GM15510 (cell line): Measurements from ENCODE around the gene SALL4.

Experiments
- POLR2A ChIP-seq: IDR thresholded peaks from 3 replicates; pipeline ENCODE4 v1.6.1; 2011; ENCODE audit warnings: borderline replicate concordance; ENCODE audit not compliant: insufficient read length; ENCODE audit errors: extremely low read depth

Gene SALL4

GRCh38 chr20:51784299-51784698 is 18.0 kb downstream of the SALL4 start:
- TF ChIP-seq POLR2A: no peak

GRCh38 chr20:51775241-51775640 is 27.1 kb downstream of the SALL4 start:
- no peak for TF ChIP-seq POLR2A

GRCh38 chr20:51772236-51772635 is 30.1 kb downstream of the SALL4 start:
- TF ChIP-seq POLR2A: no peak

- TF ChIP-seq POLR2A: no peak
These were observed 32.2 kb downstream of the SALL4 start for GRCh38 chr20:51769976-51770615.

- no peak for TF ChIP-seq POLR2A
These were observed 33.4 kb downstream of the SALL4 start for GRCh38 chr20:51768759-51769517.

- no peak for TF ChIP-seq POLR2A
These were observed 34.2 kb downstream of the SALL4 start, which contains the start of gene ATP9A for GRCh38 chr20:51767867-51768758. TSS of gene ATP9A (minus strand) at chr20:51768390. CDS start at chr20:51768369, 21 bp downstream.

- no peak for TF ChIP-seq POLR2A
These were observed 35.1 kb downstream of the SALL4 start for GRCh38 chr20:51766994-51767866.

GRCh38 chr20:51763965-51764602 is 38.2 kb downstream of the SALL4 start:
- no peak for TF ChIP-seq POLR2A

- TF ChIP-seq POLR2A: no peak
These were observed 41.3 kb downstream of the SALL4 start for GRCh38 chr20:51760905-51761546.

- TF ChIP-seq POLR2A: no peak
These were observed 42.4 kb downstream of the SALL4 start for GRCh38 chr20:51759769-51760510.

GRCh38 chr20:51758978-51759544 is 43.3 kb downstream of the SALL4 start:
- no peak for TF ChIP-seq POLR2A

GRCh38 chr20:51757226-51757625 is 45.1 kb downstream of the SALL4 start:
- no peak for TF ChIP-seq POLR2A
